Measurements from ENCODE around the gene DEF6.
A peak's percentile ranks its signal among the peaks of the same experiment; 100 is the strongest.

DEF6 gene

GRCh38 chr6:35259194-35259947 lies 38.2 kb upstream of the DEF6 start, which contains the start of gene ZNF76:
TSS of gene ZNF76 (plus strand) at chr6:35259735. CDS start at chr6:35281152, 21,417 bp downstream.
- Histone ChIP-seq H3K4me3 (peak within 1 kb of the TSS; percentile 95), H3K27ac (peak within 1 kb of the TSS; percentile 84 to 98)
- no peak for TF ChIP-seq CTCF (IDR thresholded peaks at IDR 0.05)
- peak; percentile 98 for DNase-seq (ENCODE audit: low spot score)

GRCh38 chr6:35259948-35260590 lies 37.5 kb upstream of the DEF6 start:
- Histone ChIP-seq H3K27ac (peak overlapping the region; percentile 84 to 98), H3K4me3 (peak overlapping the region; percentile 95)
- peak; percentile 85 for DNase-seq (ENCODE audit: low spot score)
- TF ChIP-seq CTCF (IDR thresholded peaks at IDR 0.05) = no peak

- Histone ChIP-seq H3K27ac (peak overlapping the region; percentile 84 to 98), H3K4me3 (peak overlapping the region; percentile 95)
- no peak for TF ChIP-seq CTCF (IDR thresholded peaks at IDR 0.05)
- DNase-seq (ENCODE audit: low spot score) = no peak
These were observed 36.7 kb upstream of the DEF6 start for GRCh38 chr6:35260591-35261570.

GRCh38 chr6:35262596-35262995 lies 35.0 kb upstream of the DEF6 start:
- Histone ChIP-seq H3K27ac (no peak overlapping the region), H3K4me3 (no peak overlapping the region)
- no peak for TF ChIP-seq CTCF (IDR thresholded peaks at IDR 0.05)
- DNase-seq (ENCODE audit: low spot score) = no peak

- no peak for TF ChIP-seq CTCF (IDR thresholded peaks at IDR 0.05)
- H3K4me3 ChIP-seq = no peak overlapping the region
- H3K27ac ChIP-seq = no peak overlapping the region
- DNase-seq (ENCODE audit: low spot score) = no peak
These were observed 32.9 kb upstream of the DEF6 start for GRCh38 chr6:35264550-35265274.

GRCh38 chr6:35265523-35265922 lies 32.1 kb upstream of the DEF6 start:
- no peak overlapping the region for H3K27ac ChIP-seq
- no peak overlapping the region for H3K4me3 ChIP-seq
- DNase-seq (ENCODE audit: low spot score) = no peak
- no peak for TF ChIP-seq CTCF (IDR thresholded peaks at IDR 0.05)

All from coronary artery (tissue), 2 donors.